K562 (cell line): ENCODE measurements around the gene AHSG. TPM values are rescaled to one million over a fixed set of nuclear protein-coding genes. Genes with fewer than 3 reads are reported as not detected.

Experiments
- ARID1B ChIP-seq: fragments of 450-650 bp; IDR thresholded peaks from 2 replicates; pipeline ENCODE4 v1.6.1; 2016; ENCODE audit warnings: antibody characterized with exemption, mild to moderate bottlenecking, inconsistent platforms
- ELF1 ChIP-seq: fragments of 200-800 bp; sonication (Bioruptor generic); IDR thresholded peaks from 2 replicates; pipeline ENCODE4 v1.6.1; 2016; ENCODE audit warnings: missing genetic modification characterization, missing compliant biosample characterization
- EP400 ChIP-seq: fragments of 450-650 bp; IDR thresholded peaks from 2 replicates; pipeline ENCODE4 v1.6.1; 2017; ENCODE audit warnings: antibody characterized with exemption, mild to moderate bottlenecking, moderate library complexity
- HDGF ChIP-seq: fragments of 450-650 bp; IDR thresholded peaks from 2 replicates; pipeline ENCODE4 v1.6.1; 2016
- HLTF ChIP-seq: fragments of 450-650 bp; IDR thresholded peaks from 2 replicates; pipeline ENCODE4 v1.6.1; 2016
- IFI16 ChIP-seq: fragments of 250-450 bp; sonication (Bioruptor Pico); IDR thresholded peaks from 2 replicates; pipeline ENCODE4 v2.1.2; 2022; ENCODE audit warnings: mild to moderate bottlenecking, inconsistent platforms
- LARP7 ChIP-seq: fragments of 450-650 bp; IDR thresholded peaks from 2 replicates; pipeline ENCODE4 v1.6.1; 2016
- MTA2 ChIP-seq: fragments of 450-650 bp; IDR thresholded peaks from 2 replicates; pipeline ENCODE4 v1.6.1; 2016; ENCODE audit warnings: low read depth
- NBN ChIP-seq: fragments of 450-650 bp; IDR thresholded peaks from 2 replicates; pipeline ENCODE4 v1.6.1; 2016; ENCODE audit warnings: low read depth, mild to moderate bottlenecking
- PPARD ChIP-seq: fragments of 250-450 bp; sonication (Bioruptor Pico); IDR thresholded peaks from 2 replicates; pipeline ENCODE4 v1.8.0; 2022; ENCODE audit warnings: inconsistent platforms, mild to moderate bottlenecking, moderate library complexity
- SREBF2 ChIP-seq: sonication (generic); formaldehyde crosslinking; IDR thresholded peaks from 2 replicates; pipeline ENCODE4 v1.4.0; 2020; ENCODE audit warnings: mild to moderate bottlenecking, missing genetic modification reagents
- SRF ChIP-seq, 2 experiments: fragments of 250-450, 450-650 bp in 1 of 2; sonication (Bioruptor Pico) in 1 of 2; sonication (generic) in 1 of 2; formaldehyde crosslinking; IDR thresholded peaks; 2 replicates each; pipeline versions ENCODE4 v1.5.0 to v1.5.1; 2020 to 2022; ENCODE audit warnings: mild to moderate bottlenecking in 1 of 2, missing genetic modification reagents in 1 of 2
- TEAD2 ChIP-seq: fragments of 450-650 bp; IDR thresholded peaks from 2 replicates; pipeline ENCODE4 v1.6.1; 2016; ENCODE audit warnings: missing genetic modification characterization, control low read depth, missing compliant biosample characterization
- ZKSCAN3 ChIP-seq: fragments of 250-450 bp; sonication (Bioruptor Pico); IDR thresholded peaks from 2 replicates; pipeline ENCODE4 v1.4.0; 2020
- ZNF174 ChIP-seq: fragments of 250-450 bp; sonication (Bioruptor Pico); IDR thresholded peaks from 2 replicates; pipeline ENCODE4 v1.4.0; 2020; ENCODE audit warnings: mild to moderate bottlenecking
- ZNF354B ChIP-seq: fragments of 250-450 bp; sonication (Bioruptor Pico); IDR thresholded peaks from 2 replicates; pipeline ENCODE4 v1.4.0; 2020
- ZNF445 ChIP-seq: fragments of 250-450 bp; sonication (Bioruptor Pico); IDR thresholded peaks from 2 replicates; pipeline ENCODE4 v1.4.0; 2020; ENCODE audit warnings: low read depth, mild to moderate bottlenecking, moderate library complexity
- ZNF780A ChIP-seq: fragments of 250-450 bp; sonication (Bioruptor Pico); IDR thresholded peaks from 2 replicates; pipeline ENCODE4 v1.5.0; 2021; ENCODE audit warnings: mild to moderate bottlenecking
- polyA plus RNA-seq, 8 experiments: library from polyadenylated mRNA; depleted of rRNA in 4 of 8; stranded (reverse) in 5 of 8; unstranded in 3 of 8; fragments of >200 nt; fragmentation: Nextera tagmentation in 2 of 8; fragmentation: Illumina TruSeq in 1 of 8; extraction: Ambion mirVana in 2 of 8; extraction: Trizol in 1 of 8; gene quantifications; 2 replicates each; pipeline versions ENCODE4 v1.2.1 to v1.2.3, GENCODE V29; 2011 to 2014; ENCODE audit warnings: inconsistent platforms in 1 of 8, missing spikeins in 1 of 8
- total RNA-seq, 7 experiments: library from RNA; depleted of rRNA in 6 of 7; stranded (reverse); fragments of >200 nt in 6 of 7; fragmentation: Illumina TruSeq in 2 of 7; extraction: Trizol in 2 of 7; gene quantifications; 2 replicates each; pipeline versions ENCODE4 v1.2.1 to v1.2.3, GENCODE V29; 2011 to 2021; ENCODE audit warnings: low replicate concordance in 1 of 7
- TF ChIP-seq, protein P1 (sequence below), 2 experiments: fragments of 450-650 bp in 1 of 2; IDR thresholded peaks; 2 replicates each; pipeline ENCODE4 v1.6.1; 2011 to 2017; ENCODE audit warnings: low read depth in 2 of 2, antibody characterized with exemption in 1 of 2, borderline replicate concordance in 1 of 2, low read length in 1 of 2, mild to moderate bottlenecking in 1 of 2, mixed read lengths in 1 of 2; ENCODE audit not compliant: control insufficient read depth in 1 of 2
- TF ChIP-seq, protein P2 (sequence below), 3 experiments: IDR thresholded peaks in 2 of 3; conservative IDR thresholded peaks in 1 of 3; 2 replicates each; pipeline ENCODE4 v1.5.1; 2011 to 2012; ENCODE audit warnings: low read length in 3 of 3, mild to moderate bottlenecking in 3 of 3, control low read depth in 2 of 3, improper control_type of control experiment in 1 of 3, inconsistent platforms in 1 of 3, low read depth in 1 of 3, mixed read lengths in 1 of 3, moderate library complexity in 1 of 3; ENCODE audit not compliant: insufficient read depth in 2 of 3
- TF ChIP-seq, protein P3 (sequence below): fragments of 250-450 bp; sonication (Bioruptor Pico); IDR thresholded peaks from 2 replicates; pipeline ENCODE4 v1.8.0; 2022; ENCODE audit warnings: inconsistent platforms, mild to moderate bottlenecking, moderate library complexity, borderline replicate concordance
- TF ChIP-seq, protein P4 (sequence below): sonication (generic); formaldehyde crosslinking; IDR thresholded peaks from 2 replicates; pipeline ENCODE4 v1.8.0; 2023; ENCODE audit warnings: mild to moderate bottlenecking, missing genetic modification reagents

The AHSG gene
- total and polyA plus RNA-seq, 9 of the 15 experiments (the other 6 are each of a cell fraction or from before 2014, with no cell fraction given) = 0.69 TPM; not detected in 8

DNA sequence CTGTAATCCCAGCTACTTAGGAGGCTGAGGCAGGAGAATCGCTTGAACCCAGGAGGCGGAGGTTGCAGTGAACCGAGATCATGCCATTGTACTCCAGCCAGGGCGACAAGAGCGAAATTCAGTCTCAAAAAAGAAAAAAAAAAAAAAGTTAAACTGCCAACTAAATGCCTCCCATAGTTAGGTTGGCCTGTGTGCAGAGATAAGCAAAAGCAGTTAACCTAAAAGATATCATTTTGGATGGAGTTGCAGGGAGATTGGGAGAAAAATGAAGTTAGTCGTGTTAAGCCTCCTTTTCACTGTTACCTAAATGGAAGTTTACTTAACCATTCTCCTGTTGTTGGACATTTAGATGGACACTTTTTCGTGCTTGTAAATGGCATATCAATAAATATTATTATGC is 15.9 kb downstream of the AHSG start (continued):
- TF ChIP-seq, protein P1, sequence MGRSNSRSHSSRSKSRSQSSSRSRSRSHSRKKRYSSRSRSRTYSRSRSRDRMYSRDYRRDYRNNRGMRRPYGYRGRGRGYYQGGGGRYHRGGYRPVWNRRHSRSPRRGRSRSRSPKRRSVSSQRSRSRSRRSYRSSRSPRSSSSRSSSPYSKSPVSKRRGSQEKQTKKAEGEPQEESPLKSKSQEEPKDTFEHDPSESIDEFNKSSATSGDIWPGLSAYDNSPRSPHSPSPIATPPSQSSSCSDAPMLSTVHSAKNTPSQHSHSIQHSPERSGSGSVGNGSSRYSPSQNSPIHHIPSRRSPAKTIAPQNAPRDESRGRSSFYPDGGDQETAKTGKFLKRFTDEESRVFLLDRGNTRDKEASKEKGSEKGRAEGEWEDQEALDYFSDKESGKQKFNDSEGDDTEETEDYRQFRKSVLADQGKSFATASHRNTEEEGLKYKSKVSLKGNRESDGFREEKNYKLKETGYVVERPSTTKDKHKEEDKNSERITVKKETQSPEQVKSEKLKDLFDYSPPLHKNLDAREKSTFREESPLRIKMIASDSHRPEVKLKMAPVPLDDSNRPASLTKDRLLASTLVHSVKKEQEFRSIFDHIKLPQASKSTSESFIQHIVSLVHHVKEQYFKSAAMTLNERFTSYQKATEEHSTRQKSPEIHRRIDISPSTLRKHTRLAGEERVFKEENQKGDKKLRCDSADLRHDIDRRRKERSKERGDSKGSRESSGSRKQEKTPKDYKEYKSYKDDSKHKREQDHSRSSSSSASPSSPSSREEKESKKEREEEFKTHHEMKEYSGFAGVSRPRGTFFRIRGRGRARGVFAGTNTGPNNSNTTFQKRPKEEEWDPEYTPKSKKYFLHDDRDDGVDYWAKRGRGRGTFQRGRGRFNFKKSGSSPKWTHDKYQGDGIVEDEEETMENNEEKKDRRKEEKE (IDR thresholded peaks at IDR 0.05; ENCODE audit: borderline replicate concordance in 1 of 2, control insufficient read depth in 1 of 2, low read depth in 2 of 2, low read length in 1 of 2) = no peak
- no peak for TF ChIP-seq NBN
- TF ChIP-seq SREBF2 (CRISPR knock-in tag) = no peak
- peak; percentile 69 for TF ChIP-seq ARID1B
- no peak for TF ChIP-seq HDGF
- TF ChIP-seq ZNF780A (CRISPR knock-in tag) = no peak
- TF ChIP-seq, protein P2, sequence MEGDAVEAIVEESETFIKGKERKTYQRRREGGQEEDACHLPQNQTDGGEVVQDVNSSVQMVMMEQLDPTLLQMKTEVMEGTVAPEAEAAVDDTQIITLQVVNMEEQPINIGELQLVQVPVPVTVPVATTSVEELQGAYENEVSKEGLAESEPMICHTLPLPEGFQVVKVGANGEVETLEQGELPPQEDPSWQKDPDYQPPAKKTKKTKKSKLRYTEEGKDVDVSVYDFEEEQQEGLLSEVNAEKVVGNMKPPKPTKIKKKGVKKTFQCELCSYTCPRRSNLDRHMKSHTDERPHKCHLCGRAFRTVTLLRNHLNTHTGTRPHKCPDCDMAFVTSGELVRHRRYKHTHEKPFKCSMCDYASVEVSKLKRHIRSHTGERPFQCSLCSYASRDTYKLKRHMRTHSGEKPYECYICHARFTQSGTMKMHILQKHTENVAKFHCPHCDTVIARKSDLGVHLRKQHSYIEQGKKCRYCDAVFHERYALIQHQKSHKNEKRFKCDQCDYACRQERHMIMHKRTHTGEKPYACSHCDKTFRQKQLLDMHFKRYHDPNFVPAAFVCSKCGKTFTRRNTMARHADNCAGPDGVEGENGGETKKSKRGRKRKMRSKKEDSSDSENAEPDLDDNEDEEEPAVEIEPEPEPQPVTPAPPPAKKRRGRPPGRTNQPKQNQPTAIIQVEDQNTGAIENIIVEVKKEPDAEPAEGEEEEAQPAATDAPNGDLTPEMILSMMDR (IDR thresholded peaks at IDR 0.05 in 2 of 3, conservative IDR thresholded peaks at IDR 0.05 in 1 of 3; ENCODE audit: insufficient read depth in 2 of 3, low read depth in 1 of 3, low read length in 3 of 3) = no peak
- no peak for TF ChIP-seq SRF (CRISPR knock-in tag; IDR thresholded peaks at IDR 0.05)
- no peak for TF ChIP-seq ZNF354B (CRISPR knock-in tag)
- TF ChIP-seq HLTF = no peak
- TF ChIP-seq PPARD = no peak
- TF ChIP-seq MTA2 = peak; percentile 38; the same call in 1 of the 2 replicates
- TF ChIP-seq ELF1 (tag) = no peak
- no peak for TF ChIP-seq LARP7
- TF ChIP-seq, protein P3, sequence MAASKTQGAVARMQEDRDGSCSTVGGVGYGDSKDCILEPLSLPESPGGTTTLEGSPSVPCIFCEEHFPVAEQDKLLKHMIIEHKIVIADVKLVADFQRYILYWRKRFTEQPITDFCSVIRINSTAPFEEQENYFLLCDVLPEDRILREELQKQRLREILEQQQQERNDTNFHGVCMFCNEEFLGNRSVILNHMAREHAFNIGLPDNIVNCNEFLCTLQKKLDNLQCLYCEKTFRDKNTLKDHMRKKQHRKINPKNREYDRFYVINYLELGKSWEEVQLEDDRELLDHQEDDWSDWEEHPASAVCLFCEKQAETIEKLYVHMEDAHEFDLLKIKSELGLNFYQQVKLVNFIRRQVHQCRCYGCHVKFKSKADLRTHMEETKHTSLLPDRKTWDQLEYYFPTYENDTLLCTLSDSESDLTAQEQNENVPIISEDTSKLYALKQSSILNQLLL = no peak
- TF ChIP-seq ZNF174 (CRISPR knock-in tag) = no peak
- TF ChIP-seq, protein P4, sequence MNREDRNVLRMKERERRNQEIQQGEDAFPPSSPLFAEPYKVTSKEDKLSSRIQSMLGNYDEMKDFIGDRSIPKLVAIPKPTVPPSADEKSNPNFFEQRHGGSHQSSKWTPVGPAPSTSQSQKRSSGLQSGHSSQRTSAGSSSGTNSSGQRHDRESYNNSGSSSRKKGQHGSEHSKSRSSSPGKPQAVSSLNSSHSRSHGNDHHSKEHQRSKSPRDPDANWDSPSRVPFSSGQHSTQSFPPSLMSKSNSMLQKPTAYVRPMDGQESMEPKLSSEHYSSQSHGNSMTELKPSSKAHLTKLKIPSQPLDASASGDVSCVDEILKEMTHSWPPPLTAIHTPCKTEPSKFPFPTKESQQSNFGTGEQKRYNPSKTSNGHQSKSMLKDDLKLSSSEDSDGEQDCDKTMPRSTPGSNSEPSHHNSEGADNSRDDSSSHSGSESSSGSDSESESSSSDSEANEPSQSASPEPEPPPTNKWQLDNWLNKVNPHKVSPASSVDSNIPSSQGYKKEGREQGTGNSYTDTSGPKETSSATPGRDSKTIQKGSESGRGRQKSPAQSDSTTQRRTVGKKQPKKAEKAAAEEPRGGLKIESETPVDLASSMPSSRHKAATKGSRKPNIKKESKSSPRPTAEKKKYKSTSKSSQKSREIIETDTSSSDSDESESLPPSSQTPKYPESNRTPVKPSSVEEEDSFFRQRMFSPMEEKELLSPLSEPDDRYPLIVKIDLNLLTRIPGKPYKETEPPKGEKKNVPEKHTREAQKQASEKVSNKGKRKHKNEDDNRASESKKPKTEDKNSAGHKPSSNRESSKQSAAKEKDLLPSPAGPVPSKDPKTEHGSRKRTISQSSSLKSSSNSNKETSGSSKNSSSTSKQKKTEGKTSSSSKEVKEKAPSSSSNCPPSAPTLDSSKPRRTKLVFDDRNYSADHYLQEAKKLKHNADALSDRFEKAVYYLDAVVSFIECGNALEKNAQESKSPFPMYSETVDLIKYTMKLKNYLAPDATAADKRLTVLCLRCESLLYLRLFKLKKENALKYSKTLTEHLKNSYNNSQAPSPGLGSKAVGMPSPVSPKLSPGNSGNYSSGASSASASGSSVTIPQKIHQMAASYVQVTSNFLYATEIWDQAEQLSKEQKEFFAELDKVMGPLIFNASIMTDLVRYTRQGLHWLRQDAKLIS (CRISPR knock-in tag) = no peak
- no peak for TF ChIP-seq EP400
- TF ChIP-seq ZKSCAN3 (CRISPR knock-in tag) = no peak
- TF ChIP-seq TEAD2 (tag) = no peak
- TF ChIP-seq IFI16 (CRISPR knock-in tag) = no peak
- no peak for TF ChIP-seq ZNF445
